Panc1 (cell line): Measurements from ENCODE around the gene TIMM22. TPM values are rescaled to one million over a fixed set of nuclear protein-coding genes. Genes with fewer than 3 reads are reported as not detected.
"Not testable (repeated sequence)": the region's sequence is repeated elsewhere in the genome, so short reads cannot be mapped to it uniquely, and the experiment has no call there.

Source experiments
- ATAC-seq: fragments of 200-7000 bp; cut with Tn5 transposase; 2 replicates; pipeline ENCODE4 v1.9.1; 2020; ENCODE audit warnings: mild to moderate bottlenecking, moderate library complexity
- BruUV-seq: library from RNA; stranded (reverse); fragments of 400-500 nt; replicated peaks from 2 replicates; lab custom pipeline; 2021; lab: Mats Ljungman, UMichigan
- CTCF ChIA-PET: fragments of 300-600 bp; sonication (Branson Sonifier 250); formaldehyde crosslinking; loops from one replicate; lab custom pipeline; 2022; ENCODE audit warnings: antibody characterized with exemption; lab: Charles Lee
- POLR2A ChIA-PET: fragments of 300-600 bp; sonication (Branson Sonifier 250); formaldehyde crosslinking; loops from one replicate; lab custom pipeline; 2022; ENCODE audit warnings: antibody characterized with exemption; lab: Charles Lee
- DNase-seq: peaks from one replicate; pipeline ENCODE4 v3.0.0-alpha.2; 2010; ENCODE audit warnings: low read depth, low spot score
- H3K27ac ChIP-seq: 2 replicates; pipeline ENCODE4 v1.5.1; 2011; ENCODE audit warnings: mild to moderate bottlenecking, low read length, inconsistent platforms
- H3K27me3 ChIP-seq: fragments of 200-500 bp; sonication (Bioruptor generic); 2 replicates; pipeline ENCODE4 v1.6.0; 2014; ENCODE audit warnings: low read length, inconsistent platforms; ENCODE audit not compliant: control insufficient read depth, insufficient read depth
- H3K36me3 ChIP-seq: fragments of 200-500 bp; sonication (Bioruptor generic); 2 replicates; pipeline ENCODE4 v1.5.1; 2014; ENCODE audit warnings: inconsistent platforms, mild to moderate bottlenecking, low read length, moderate library complexity; ENCODE audit not compliant: control insufficient read depth, insufficient read depth
- H3K4me1 ChIP-seq: 2 replicates; pipeline ENCODE4 v1.5.1; 2011; ENCODE audit warnings: inconsistent platforms, mild to moderate bottlenecking, low read length, moderate library complexity; ENCODE audit not compliant: control insufficient read depth, insufficient read depth
- H3K4me3 ChIP-seq, 2 experiments: 2 replicates each; pipeline ENCODE4 v1.5.1; 2011 to 2012; ENCODE audit warnings: low read depth in 2 of 2, low read length in 2 of 2, mild to moderate bottlenecking in 2 of 2, inconsistent platforms in 1 of 2, moderate library complexity in 1 of 2
- H3K9me3 ChIP-seq: fragments of 200-500 bp; sonication (Bioruptor generic); 2 replicates; pipeline ENCODE4 v1.5.1; 2014; ENCODE audit warnings: low read depth, mild to moderate bottlenecking, inconsistent platforms, low read length, moderate library complexity; ENCODE audit not compliant: control insufficient read depth, insufficient read depth
- CTCF ChIP-seq: fragments of 450-650 bp; IDR thresholded peaks from 2 replicates; pipeline ENCODE4 v1.5.1; 2017; ENCODE audit warnings: mild to moderate bottlenecking
- POLR2AphosphoS5 ChIP-seq: IDR thresholded peaks from 2 replicates; pipeline ENCODE4 v1.6.1; 2012; ENCODE audit warnings: mild to moderate bottlenecking, low read depth, low read length, moderate library complexity
- REST ChIP-seq, 2 experiments: IDR thresholded peaks; 2 replicates each; pipeline ENCODE4 v1.6.1; 2011 to 2012; ENCODE audit warnings: low read depth in 2 of 2, control low read depth in 1 of 2, low read length in 1 of 2, mild to moderate bottlenecking in 1 of 2, moderate library complexity in 1 of 2; ENCODE audit not compliant: insufficient read depth in 1 of 2
- SIN3A ChIP-seq: IDR thresholded peaks from 2 replicates; pipeline ENCODE4 v1.6.1; 2012; ENCODE audit warnings: low read depth, mild to moderate bottlenecking, low read length, moderate library complexity, borderline replicate concordance; ENCODE audit not compliant: insufficient read depth
- TCF7L2 ChIP-seq: IDR thresholded peaks from 2 replicates; pipeline ENCODE4 v1.6.1; 2011; ENCODE audit warnings: mild to moderate bottlenecking, low read depth, low read length, inconsistent platforms
- in situ Hi-C: cut with HindIII; loops from 2 replicates; pipeline ENCODE4 v1.10.0; 2016; ENCODE audit warnings: low sequenced_read_pairs, low pct_unique_long_range_greater_than_20kb
- intact Hi-C: fragments of 100-400 bp; cut with micrococcal nuclease; formaldehyde crosslinking; loops from one replicate; pipeline ENCODE4 v1.10.0; 2022; ENCODE audit not compliant: unreplicated experiment
- total RNA-seq: library from RNA; stranded (reverse); gene quantifications from one replicate; pipeline ENCODE4 v1.2.1, GENCODE V29; 2021; ENCODE audit not compliant: unreplicated experiment

The TIMM22 gene
- total RNA-seq, 1 experiment from 2014 or later, result 10.2 TPM

DNA sequence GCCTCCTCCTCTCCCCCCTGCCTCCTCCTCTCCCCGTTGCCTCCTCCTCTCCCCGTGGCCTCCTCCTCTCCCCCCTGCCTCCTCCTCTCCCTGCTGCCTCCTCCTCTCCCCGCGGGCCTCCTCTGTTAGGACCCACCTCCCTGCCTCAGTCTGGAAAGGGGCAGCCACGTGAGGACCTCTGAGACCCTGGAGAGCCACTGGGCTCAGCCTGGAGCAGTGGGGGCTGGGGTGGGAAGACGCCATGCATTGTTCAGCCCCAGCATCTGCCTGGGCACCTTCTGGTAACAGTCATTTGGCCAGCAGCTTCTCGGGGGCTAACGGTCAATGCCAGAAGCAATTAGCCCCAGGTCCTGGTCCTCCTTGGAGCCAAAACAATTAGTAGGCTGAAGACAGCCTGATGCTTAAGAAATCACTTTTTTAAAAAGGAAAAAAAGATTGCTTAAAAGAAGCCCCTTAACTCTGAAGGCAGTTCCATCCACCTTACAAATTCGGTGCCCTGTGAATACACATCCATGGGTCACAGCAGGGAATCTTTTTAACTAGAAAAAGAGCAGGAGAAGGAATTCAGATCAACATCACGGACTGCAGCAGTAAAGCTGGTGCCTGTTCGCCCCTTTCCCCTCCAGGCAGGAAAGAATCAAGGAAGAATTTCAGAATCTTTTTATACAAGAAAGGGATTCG is 47.2 kb upstream of the TIMM22 start:
- DNase-seq, result no peak
- H3K4me3 ChIP-seq, result no peak overlapping the region
- no peak for ATAC-seq
- no peaks in the 10 kb centered on the region for H3K27me3 ChIP-seq
- CTCF ChIA-PET, result interaction anchor here (0.7 kb wide), 1 partner anchor 51 kb away, joined by 10 read pairs; no protein-coding TSS in a partner anchor
- BruUV-seq, result no TSS peak
- no peak for TF ChIP-seq REST (IDR thresholded peaks at IDR 0.05; ENCODE audit: insufficient read depth in 1 of 2, low read depth in 2 of 2, low read length in 1 of 2)
- no peak for TF ChIP-seq CTCF
- TF ChIP-seq POLR2AphosphoS5, result no peak
- TF ChIP-seq TCF7L2, result no peak
- TF ChIP-seq SIN3A, result no peak
- H3K4me1 ChIP-seq, result peaks cover 53% of the 10 kb centered on the region
- in situ Hi-C loops (no loop called here), intact Hi-C loops (no loop called here)
- no peaks in the 10 kb centered on the region for H3K9me3 ChIP-seq
- POLR2A ChIA-PET, result no interaction called here
- H3K36me3 ChIP-seq, result no peaks in the 10 kb centered on the region
- peak overlapping the region; percentile 94 for H3K27ac ChIP-seq

DNA sequence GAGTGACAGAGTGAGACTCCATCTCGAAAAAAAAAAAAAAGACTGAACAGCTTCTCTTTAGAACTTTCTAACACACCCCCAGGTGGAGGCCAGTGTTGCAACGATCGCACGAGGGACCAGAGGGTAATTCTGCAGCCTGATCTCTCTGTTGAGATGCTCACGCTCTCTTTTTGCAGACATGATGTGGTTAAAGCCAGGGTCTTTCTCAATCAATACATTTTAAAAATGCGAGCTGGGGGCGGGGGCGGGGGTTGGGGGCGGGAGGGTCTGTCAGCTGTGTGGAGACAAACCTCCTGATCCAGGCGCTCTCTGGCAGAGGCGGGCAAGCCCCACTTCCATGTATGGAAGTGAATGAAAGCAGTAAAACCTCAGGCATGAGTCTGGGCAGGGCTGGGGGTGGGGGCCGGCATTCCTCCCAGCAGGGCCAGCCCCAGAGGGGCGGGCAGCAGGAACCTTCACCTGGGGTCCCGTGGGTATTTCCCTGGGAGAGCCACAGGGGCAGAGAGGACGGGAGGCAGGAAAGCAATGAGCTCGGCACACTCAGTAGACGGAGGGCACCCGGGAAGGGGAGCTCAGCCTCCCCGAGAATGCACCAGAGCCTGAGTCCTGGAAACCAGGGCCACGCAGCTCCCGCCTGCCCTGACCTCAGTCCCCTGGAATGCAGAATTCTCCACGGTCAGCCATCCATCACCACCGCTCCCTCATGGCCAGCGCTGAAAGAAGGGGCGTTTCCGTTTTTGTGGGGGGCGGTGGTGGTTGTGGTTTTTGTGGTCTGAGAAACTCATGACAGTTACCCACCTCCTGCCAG is 45.4 kb upstream of the TIMM22 start:
- Histone ChIP-seq H3K27ac (peak overlapping the region; percentile 94), H3K27me3 (no peaks in the 10 kb centered on the region), H3K9me3 (no peaks in the 10 kb centered on the region), H3K4me1 (peaks cover 59% of the 10 kb centered on the region), H3K4me3 (peak overlapping the region in 1 of 2 experiments; percentile 31; a peak in 1 of 4 replicates), H3K36me3 (no peaks in the 10 kb centered on the region)
- ChIA-PET POLR2A (interaction anchor here (0.6 kb wide), 1 partner anchor 22 kb away, joined by 3 read pairs; no protein-coding TSS in a partner anchor), CTCF (no interaction called here)
- TF ChIP-seq POLR2AphosphoS5, result 0 out of 2 replicates have a peak, but pooled peaks have one; percentile 34
- no peak for TF ChIP-seq TCF7L2
- BruUV-seq, result no TSS peak
- DNase-seq (no peak), ATAC-seq (peak; percentile 79)
- intact Hi-C loops (no loop called here), in situ Hi-C loops (no loop called here)

- CTCF ChIA-PET, POLR2A ChIA-PET, H3K4me3 ChIP-seq, BruUV-seq, intact Hi-C loops, H3K36me3 ChIP-seq, H3K9me3 ChIP-seq, ATAC-seq, in situ Hi-C loops, H3K27me3 ChIP-seq, DNase-seq: not testable (repeated sequence)
- Histone ChIP-seq H3K27ac (peak overlapping the region; percentile 96), H3K4me1 (peaks cover 65% of the 10 kb centered on the region)
These were observed 44.3 kb upstream of the TIMM22 start for GRCh38 chr17:952592-952991.
